A549 (cell line): ENCODE results near the gene SLC22A23.

Source experiments
- BCL3 ChIP-seq: fragments of >200 bp; sonication (Bioruptor Twin); formaldehyde crosslinking; IDR thresholded peaks from 3 replicates; pipeline ENCODE4 v1.6.1; 2016
- CTCF ChIP-seq: fragments of >200 bp; sonication (Bioruptor Twin); formaldehyde crosslinking; IDR thresholded peaks from 3 replicates; pipeline ENCODE4 v1.5.1; 2016
- HMGXB4 ChIP-seq: fragments of 250-450 bp; sonication (Bioruptor Pico); IDR thresholded peaks from 2 replicates; pipeline ENCODE4 v1.5.0; 2021; ENCODE audit warnings: mild to moderate bottlenecking, moderate library complexity, borderline replicate concordance
- KDM5A ChIP-seq: fragments of 200-600 bp; sonication (generic); IDR thresholded peaks from 2 replicates; pipeline ENCODE4 v1.6.1; 2016; ENCODE audit warnings: antibody characterized with exemption, mild to moderate bottlenecking
- RCOR1 ChIP-seq: fragments of 150-350 bp; IDR thresholded peaks from 2 replicates; pipeline ENCODE4 v1.6.1; 2014; ENCODE audit warnings: antibody characterized with exemption, low read length, low read depth
- REST ChIP-seq: fragments of 200-600 bp; sonication (generic); IDR thresholded peaks from 2 replicates; pipeline ENCODE4 v1.6.1; 2016; ENCODE audit warnings: antibody characterized with exemption, mild to moderate bottlenecking, moderate library complexity
- TP53 ChIP-seq: fragments of 250-450 bp; sonication (Bioruptor Pico); IDR thresholded peaks from 2 replicates; pipeline ENCODE4 v1.5.0; 2021; ENCODE audit warnings: mild to moderate bottlenecking, moderate library complexity

- TF ChIP-seq BCL3 = no peak
- no peak for TF ChIP-seq KDM5A
- no peak for TF ChIP-seq TP53
- TF ChIP-seq REST = no peak
- no peak for TF ChIP-seq RCOR1
- no peak for TF ChIP-seq CTCF
- TF ChIP-seq HMGXB4 (CRISPR knock-in tag) = no peak
Observed at GRCh38 chr6:3347826-3348225, 109.0 kb downstream of the SLC22A23 start.
